OCI-LY3 (cell line): ENCODE data around the gene OR2M3.

Experiments used
- CTCF ChIP-seq: fragments of 200-600, 300-600 bp; sonication (generic); IDR thresholded peaks from 2 replicates; pipeline ENCODE4 v1.5.1; 2014; ENCODE audit warnings: antibody characterized with exemption, low read length, low read depth
- EZH2phosphoT487 ChIP-seq: fragments of 200-600 bp; shearing (Covaris generic); IDR thresholded peaks from 2 replicates; pipeline ENCODE4 v1.6.1; 2018; ENCODE audit warnings: antibody characterized with exemption, mixed run types, low read depth

- TF ChIP-seq CTCF: no peak
- no peak for TF ChIP-seq EZH2phosphoT487
Observed at GRCh38 chr1:248174521-248174920, 22.5 kb upstream of the OR2M3 start, which contains the start of gene OR2M2.
